Glutamatergic neuron (in vitro differentiated cells): ENCODE results near the gene CUL4A. TPM values are rescaled to one million over a fixed set of nuclear protein-coding genes. Genes with fewer than 3 reads are reported as not detected.
A peak's percentile ranks its signal among the peaks of the same experiment; 100 is the strongest.

Experiments
- DNase-seq: peaks from one replicate; pipeline ENCODE4 v3.0.0; 2022
- H3K27ac Mint-ChIP-seq: one replicate; pipeline ENCODE4 v1.8.0; 2020; ENCODE audit warnings: mild to moderate bottlenecking, mixed read lengths, inconsistent platforms; ENCODE audit not compliant: unreplicated experiment
- H3K27me3 Mint-ChIP-seq: one replicate; pipeline ENCODE4 v1.8.0; 2020; ENCODE audit warnings: mild to moderate bottlenecking, moderate library complexity, mixed read lengths, inconsistent platforms; ENCODE audit not compliant: unreplicated experiment
- H3K36me3 Mint-ChIP-seq: one replicate; pipeline ENCODE4 v1.8.0; 2020; ENCODE audit warnings: mild to moderate bottlenecking, mixed read lengths, inconsistent platforms; ENCODE audit not compliant: unreplicated experiment
- H3K4me1 Mint-ChIP-seq: one replicate; pipeline ENCODE4 v1.8.0; 2020; ENCODE audit warnings: mild to moderate bottlenecking, low read depth, mixed read lengths, inconsistent platforms; ENCODE audit not compliant: unreplicated experiment
- H3K4me3 Mint-ChIP-seq: one replicate; pipeline ENCODE4 v1.8.0; 2020; ENCODE audit warnings: mild to moderate bottlenecking, mixed read lengths, inconsistent platforms; ENCODE audit not compliant: unreplicated experiment
- H3K9me3 Mint-ChIP-seq: one replicate; pipeline ENCODE4 v1.8.0; 2020; ENCODE audit warnings: mild to moderate bottlenecking, moderate library complexity, mixed read lengths, inconsistent platforms; ENCODE audit not compliant: unreplicated experiment
- CTCF ChIP-seq: fragments of 200-600 bp; sonication (generic); IDR thresholded peaks from one replicate; pipeline ENCODE4 v1.5.0; 2021; ENCODE audit not compliant: partially characterized antibody, unreplicated experiment
- total RNA-seq: library from RNA; stranded (reverse); fragmentation: NEBNext Ultra II Directional; extraction: Animal tissue kit (Norgen Biotek cat#: 25700); gene quantifications from one replicate; pipeline ENCODE4 v1.2.1, GENCODE V29; 2021; ENCODE audit not compliant: unreplicated experiment

The CUL4A gene
- total RNA-seq, 1 donor from 2014 or later, result 43.2 TPM

DNA sequence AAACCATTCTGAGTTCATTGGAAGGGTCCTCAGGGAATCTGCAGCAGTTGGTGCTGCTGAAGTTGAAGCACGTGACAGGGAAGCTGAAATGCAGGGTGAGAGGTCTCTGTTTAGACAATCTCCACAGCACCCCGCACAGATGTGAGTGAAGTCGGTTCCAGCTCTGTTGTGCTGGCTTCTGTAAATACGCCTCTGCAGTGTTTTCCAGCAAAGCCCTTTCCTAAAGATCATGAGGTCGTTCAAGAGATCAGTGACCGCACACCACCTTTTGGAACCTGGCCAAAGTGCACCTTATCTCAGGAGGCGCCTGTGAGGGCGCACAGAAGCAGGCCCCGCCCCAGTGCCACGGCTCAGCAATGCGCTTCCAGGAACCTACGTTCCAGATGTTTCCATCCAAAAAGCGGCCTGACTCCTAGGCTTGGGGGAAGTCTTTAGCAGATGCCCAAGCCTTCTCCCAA, 10.8 kb downstream of the CUL4A start:
- H3K4me3 Mint-ChIP-seq, result peak overlapping the region; percentile 0
- H3K27me3 Mint-ChIP-seq, result no peaks in the 10 kb centered on the region
- H3K4me1 Mint-ChIP-seq, result peaks cover 23% of the 10 kb centered on the region
- peaks cover 4% of the 10 kb centered on the region for H3K9me3 Mint-ChIP-seq
- TF ChIP-seq CTCF, result no peak
- DNase-seq, result no peak
- H3K27ac Mint-ChIP-seq, result no peak overlapping the region
- no peaks in the 10 kb centered on the region for H3K36me3 Mint-ChIP-seq

GRCh38 chr13:113220877-113221276, 11.5 kb downstream of the CUL4A start:
- Mint-ChIP-seq H3K4me3 (no peak overlapping the region), H3K27me3 (no peaks in the 10 kb centered on the region), H3K9me3 (peaks cover 4% of the 10 kb centered on the region), H3K36me3 (no peaks in the 10 kb centered on the region), H3K4me1 (peaks cover 23% of the 10 kb centered on the region), H3K27ac (no peak overlapping the region)
- no peak for TF ChIP-seq CTCF
- no peak for DNase-seq

- peaks cover 4% of the 10 kb centered on the region for H3K9me3 Mint-ChIP-seq
- no peak for TF ChIP-seq CTCF
- no peak overlapping the region for H3K4me3 Mint-ChIP-seq
- H3K27ac Mint-ChIP-seq, result peak overlapping the region; percentile 33
- DNase-seq, result no peak
- H3K4me1 Mint-ChIP-seq, result peaks cover 20% of the 10 kb centered on the region
- no peaks in the 10 kb centered on the region for H3K27me3 Mint-ChIP-seq
- no peaks in the 10 kb centered on the region for H3K36me3 Mint-ChIP-seq
These were observed 13.7 kb downstream of the CUL4A start for GRCh38 chr13:113223070-113223469.

DNA sequence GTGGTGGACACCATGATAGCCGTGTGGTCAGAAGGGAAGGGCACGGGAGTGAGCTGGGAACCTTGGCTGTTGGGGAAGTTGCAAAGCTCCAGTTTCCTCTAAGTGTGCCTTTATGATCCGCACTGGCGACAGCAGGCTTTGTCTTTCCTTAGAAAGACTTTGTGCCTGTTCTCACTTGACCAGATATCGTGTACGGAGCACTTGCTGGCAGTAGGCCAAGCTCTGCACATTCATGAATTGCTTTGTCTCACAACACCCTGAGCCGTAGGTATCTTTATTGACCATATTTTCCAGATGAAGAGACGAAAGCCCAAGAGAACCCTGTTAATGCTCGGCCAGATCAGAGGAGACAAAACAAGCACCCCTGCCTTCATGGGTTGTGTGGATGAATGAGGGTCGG, 15.1 kb downstream of the CUL4A start:
- peaks cover 4% of the 10 kb centered on the region for H3K9me3 Mint-ChIP-seq
- DNase-seq, result no peak
- no peak for TF ChIP-seq CTCF
- H3K27me3 Mint-ChIP-seq, result no peaks in the 10 kb centered on the region
- peaks cover 20% of the 10 kb centered on the region for H3K4me1 Mint-ChIP-seq
- H3K36me3 Mint-ChIP-seq, result no peaks in the 10 kb centered on the region
- no peak overlapping the region for H3K4me3 Mint-ChIP-seq
- peak overlapping the region; percentile 62 for H3K27ac Mint-ChIP-seq

GRCh38 chr13:113225515-113225914, 16.1 kb downstream of the CUL4A start:
- H3K9me3 Mint-ChIP-seq, result peaks cover 4% of the 10 kb centered on the region
- H3K4me3 Mint-ChIP-seq, result no peak overlapping the region
- DNase-seq, result no peak
- no peaks in the 10 kb centered on the region for H3K36me3 Mint-ChIP-seq
- H3K4me1 Mint-ChIP-seq, result peaks cover 16% of the 10 kb centered on the region
- peak overlapping the region; percentile 31 for H3K27ac Mint-ChIP-seq
- TF ChIP-seq CTCF, result no peak
- no peaks in the 10 kb centered on the region for H3K27me3 Mint-ChIP-seq
